CD4-positive, alpha-beta T cell treated with Interleukin-4 for 1 hour (primary cell): ENCODE results near the gene ITPKC.
A peak's percentile ranks its signal among the peaks of the same experiment; 100 is the strongest.
"Not testable (repeated sequence)": the region's sequence is repeated elsewhere in the genome, so short reads cannot be mapped to it uniquely, and the experiment has no call there.

Source experiments
- DNase-seq, 2 donors: peaks; one replicate each; pipeline ENCODE4 v3.0.0-alpha.2; 2020 to 2022

Gene ITPKC

DNA sequence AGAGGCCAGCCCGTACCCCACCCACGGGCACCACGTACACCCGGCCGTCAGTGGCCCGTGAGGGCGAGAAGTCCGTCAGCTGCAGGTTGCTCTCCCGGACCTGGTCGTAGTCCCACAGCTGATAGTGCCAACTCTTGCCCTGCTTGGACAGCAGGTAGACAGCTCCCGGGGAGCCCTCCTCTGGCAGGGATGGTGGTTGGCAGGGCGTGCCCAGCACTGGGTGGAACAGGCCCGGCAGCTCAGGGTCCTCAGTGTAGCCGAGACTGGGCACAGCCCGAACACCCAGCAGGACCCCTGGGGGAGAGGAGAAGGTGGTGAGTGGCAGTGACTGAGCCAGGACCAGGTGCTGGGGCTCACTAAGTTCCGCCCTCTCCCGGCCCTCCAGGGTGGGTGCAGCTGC is 25.6 kb downstream of the ITPKC start:
- DNase-seq: no peak

DNA sequence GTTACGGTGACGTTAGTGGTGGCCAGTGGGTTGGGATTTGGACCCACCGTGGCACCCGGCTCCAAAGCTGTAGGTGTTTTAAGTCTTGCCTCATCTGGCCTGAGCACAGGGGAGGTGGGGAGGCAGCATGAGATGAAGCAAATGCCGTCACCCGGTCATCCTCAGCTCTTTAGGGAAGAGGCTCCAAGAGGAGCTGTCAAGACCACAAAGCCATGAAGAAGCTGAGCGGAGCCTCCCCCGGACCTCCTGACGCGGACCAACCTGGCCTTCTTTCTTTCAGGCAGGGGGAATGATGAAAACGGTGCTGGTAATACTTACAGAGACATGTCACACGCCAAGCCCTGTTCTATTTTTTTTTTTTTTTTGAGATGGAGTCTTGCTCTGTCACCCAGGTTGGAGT is 26.0 kb downstream of the ITPKC start:
- no peak for DNase-seq

DNA sequence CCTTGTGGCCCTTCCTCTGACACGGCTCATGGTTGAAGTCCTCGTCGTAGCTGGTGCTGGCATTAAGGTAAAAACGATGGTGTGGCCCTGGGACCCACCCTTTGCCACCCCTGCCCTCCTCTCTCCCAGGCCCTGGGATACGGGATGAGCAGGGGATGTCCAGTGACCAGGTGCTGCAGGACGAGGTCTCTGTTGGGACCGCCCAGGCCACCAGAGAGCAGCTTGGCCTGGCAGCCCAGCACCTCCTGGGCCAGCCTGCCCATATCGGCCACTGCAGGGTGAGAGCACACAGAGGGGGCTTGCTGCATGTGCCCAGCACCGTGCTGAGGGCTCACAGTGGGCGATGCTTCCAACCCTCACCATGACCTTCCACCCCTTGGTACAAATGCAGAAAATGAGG is 27.0 kb downstream of the ITPKC start:
- no peak for DNase-seq

GRCh38 chr19:40744554-40745401 is 27.9 kb downstream of the ITPKC start:
- peak; percentile 16 to 38 for DNase-seq

GRCh38 chr19:40745402-40745780 is 28.5 kb downstream of the ITPKC start:
- DNase-seq: no peak

- DNase-seq: no peak
Observed at GRCh38 chr19:40747536-40747935, 30.6 kb downstream of the ITPKC start.

- peak; percentile 100 for DNase-seq
Observed at GRCh38 chr19:40750058-40750873, 33.4 kb downstream of the ITPKC start, which contains the start of gene ACTMAP. Gene ACTMAP, minus strand, starts transcription at chr19:40750477. Its CDS starts 674 bp downstream, at chr19:40749803.

- peak; percentile 96 to 97 for DNase-seq
Observed at GRCh38 chr19:40750874-40751537, 34.1 kb downstream of the ITPKC start, which contains the start of gene SNRPA. Gene SNRPA, plus strand, starts transcription at chr19:40751203. Its CDS starts 206 bp downstream, at chr19:40751409.

- DNase-seq: no peak
Observed at GRCh38 chr19:40752257-40752781, 35.4 kb downstream of the ITPKC start.

DNA sequence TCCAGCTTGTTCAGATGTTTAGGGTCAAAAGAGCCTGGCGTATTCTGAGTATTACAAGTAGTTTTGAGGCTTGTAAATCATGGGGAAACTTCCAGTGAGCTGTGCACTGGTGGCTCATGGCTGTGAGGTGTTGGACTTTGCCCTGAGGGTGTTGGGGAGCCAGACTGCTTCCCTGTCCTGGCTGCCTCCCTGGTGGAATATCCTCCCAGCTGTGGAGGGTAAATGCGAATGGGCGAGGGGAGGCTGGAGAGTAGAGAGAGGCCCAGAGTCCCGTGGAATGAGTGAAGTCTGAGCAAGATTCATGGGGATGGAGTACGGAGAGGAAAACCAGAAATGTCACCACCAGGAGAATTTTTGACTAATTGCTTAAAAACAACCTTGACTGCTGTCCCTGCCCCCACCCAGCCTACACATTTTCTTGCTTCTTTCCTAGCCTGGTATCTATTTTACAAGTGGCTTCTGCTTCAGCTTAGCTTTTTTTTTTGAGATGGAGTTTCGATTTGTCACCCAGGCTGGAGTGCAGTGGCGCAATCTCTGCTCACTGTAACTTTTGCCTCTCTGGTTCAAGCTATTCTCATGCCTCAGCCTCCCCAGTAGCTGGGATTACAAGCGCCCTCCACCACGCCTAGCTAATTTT is 37.8 kb downstream of the ITPKC start:
- DNase-seq: peak; percentile 34 to 36

DNA sequence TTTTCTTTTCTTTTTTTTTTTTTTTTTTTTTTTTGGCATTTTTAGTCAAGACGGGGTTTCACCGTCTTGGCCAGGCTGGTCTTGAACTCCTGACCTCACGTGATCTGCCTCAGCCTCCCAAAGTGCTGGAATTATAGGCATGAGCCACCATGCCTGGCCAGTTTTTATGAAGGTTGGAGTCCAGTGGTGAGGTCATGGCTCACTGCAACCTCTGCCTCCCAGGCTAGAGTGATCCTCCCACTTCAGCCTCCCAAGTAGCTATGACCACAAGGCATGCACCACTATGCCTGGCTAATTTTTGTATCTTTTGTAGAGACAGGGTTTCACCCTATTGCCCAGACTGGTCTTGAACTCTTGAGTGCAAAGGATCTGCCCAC is 38.3 kb downstream of the ITPKC start:
- DNase-seq: no peak

DNA sequence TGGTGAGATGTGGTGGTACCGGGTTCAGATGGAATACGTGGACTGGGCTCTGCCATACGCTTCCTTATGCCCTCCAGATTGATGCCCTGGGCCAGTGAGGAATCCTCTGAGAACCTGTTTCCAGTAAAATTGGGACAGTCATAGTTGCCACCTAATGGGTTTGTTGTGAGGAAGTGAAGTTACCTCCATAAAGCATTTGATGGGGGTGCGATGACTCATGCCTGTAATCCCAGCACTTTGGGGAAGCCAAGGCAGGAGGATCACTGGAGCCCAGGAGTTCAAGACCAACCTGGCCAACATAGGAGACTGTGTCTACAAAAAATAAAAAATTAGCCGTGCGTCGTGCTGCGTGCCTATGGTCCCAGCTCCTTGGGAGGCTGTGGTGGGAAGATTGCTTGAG is 38.9 kb downstream of the ITPKC start:
- no peak for DNase-seq

GRCh38 chr19:40756502-40757110 is 39.7 kb downstream of the ITPKC start:
- peak in 1 of 2 donors; percentile 39 for DNase-seq

DNA sequence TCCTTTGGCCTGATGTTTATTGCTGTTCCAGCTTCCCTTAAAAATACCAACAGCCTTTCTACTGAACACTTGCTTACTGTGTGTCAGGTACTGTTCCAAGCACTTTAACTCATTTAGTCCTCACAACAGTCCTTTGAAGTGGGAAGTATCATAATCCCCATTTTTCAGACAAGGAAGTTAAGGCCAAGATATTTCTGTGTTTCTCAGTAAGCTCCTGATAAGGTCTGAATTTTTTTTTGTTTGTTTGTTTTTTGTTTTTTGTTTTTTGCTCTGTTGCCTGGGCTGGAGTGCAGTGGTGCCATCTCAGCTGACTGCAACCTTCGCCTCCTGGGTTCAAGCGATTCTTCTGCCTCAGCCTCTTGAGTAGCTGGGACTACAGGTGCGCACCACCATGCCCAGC is 41.6 kb downstream of the ITPKC start:
- no peak for DNase-seq

DNA sequence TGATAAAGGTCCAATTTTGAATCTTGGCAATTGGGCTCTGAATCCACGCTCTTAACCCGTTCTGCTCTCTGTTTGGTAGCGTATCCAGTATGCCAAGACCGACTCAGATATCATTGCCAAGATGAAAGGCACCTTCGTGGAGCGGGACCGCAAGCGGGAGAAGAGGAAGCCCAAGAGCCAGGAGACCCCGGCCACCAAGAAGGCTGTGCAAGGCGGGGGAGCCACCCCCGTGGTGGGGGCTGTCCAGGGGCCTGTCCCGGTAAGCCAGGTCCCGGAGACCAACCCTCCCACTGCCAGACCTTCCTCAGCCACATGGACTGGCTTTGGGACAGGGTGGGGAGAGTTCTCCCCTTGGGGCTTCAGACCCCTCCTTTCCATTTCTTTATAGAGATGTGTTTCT is 42.4 kb downstream of the ITPKC start:
- DNase-seq: no peak

- DNase-seq: no peak
Observed at GRCh38 chr19:40762754-40763470, 46.0 kb downstream of the ITPKC start.

GRCh38 chr19:40763526-40763925 is 46.6 kb downstream of the ITPKC start:
- DNase-seq: no peak

GRCh38 chr19:40763963-40764362 is 47.1 kb downstream of the ITPKC start:
- no peak for DNase-seq

DNA sequence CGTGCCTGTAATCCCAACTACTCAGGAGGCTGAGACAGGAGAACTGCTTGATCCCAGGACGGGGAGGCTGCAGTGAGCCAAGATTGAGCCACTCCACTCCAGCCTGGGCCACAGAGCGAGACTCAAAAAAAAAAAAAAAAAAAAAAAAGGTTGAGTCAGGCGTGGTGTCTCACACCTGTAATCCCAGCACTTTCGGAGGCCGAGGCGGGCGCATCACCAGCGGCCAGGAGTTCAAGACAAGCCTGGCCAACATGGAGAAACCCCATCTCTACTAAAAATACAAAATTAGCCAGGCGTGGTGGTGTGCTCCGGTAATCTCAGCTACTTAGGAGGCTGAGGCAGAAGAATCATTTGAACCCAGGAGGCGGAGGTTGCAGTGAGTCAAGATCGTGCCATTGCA is 49.5 kb downstream of the ITPKC start:
- DNase-seq: not testable (repeated sequence)

GRCh38 chr19:40768869-40769268 is 52.0 kb downstream of the ITPKC start:
- no peak for DNase-seq

- DNase-seq: peak; percentile 18 to 59
Observed at GRCh38 chr19:40771101-40771862, 54.4 kb downstream of the ITPKC start.
